Measurements from ENCODE around the gene RASAL2.

RASAL2 gene

GRCh38 chr1:178532392-178532791 is 438.5 kb downstream of the RASAL2 start:
- DNase-seq (ENCODE audit: low read depth in 2 of 3, low spot score in 2 of 3), result peak; percentile 28 to 66 (median 41)

- no peak for DNase-seq (ENCODE audit: low read depth in 2 of 3, low spot score in 2 of 3)
Observed at GRCh38 chr1:178533121-178533946, 439.4 kb downstream of the RASAL2 start.
